ENCODE results near the gene SERHL2. TPM values are rescaled to one million over a fixed set of nuclear protein-coding genes. Genes with fewer than 3 reads are reported as not detected.
"Not testable (repeated sequence)": the region's sequence is repeated elsewhere in the genome, so short reads cannot be mapped to it uniquely, and the experiment has no call there.

The SERHL2 gene
- polyA plus RNA-seq, 4 donors: 5.3 to 8.3 (median 6.5) TPM

DNA sequence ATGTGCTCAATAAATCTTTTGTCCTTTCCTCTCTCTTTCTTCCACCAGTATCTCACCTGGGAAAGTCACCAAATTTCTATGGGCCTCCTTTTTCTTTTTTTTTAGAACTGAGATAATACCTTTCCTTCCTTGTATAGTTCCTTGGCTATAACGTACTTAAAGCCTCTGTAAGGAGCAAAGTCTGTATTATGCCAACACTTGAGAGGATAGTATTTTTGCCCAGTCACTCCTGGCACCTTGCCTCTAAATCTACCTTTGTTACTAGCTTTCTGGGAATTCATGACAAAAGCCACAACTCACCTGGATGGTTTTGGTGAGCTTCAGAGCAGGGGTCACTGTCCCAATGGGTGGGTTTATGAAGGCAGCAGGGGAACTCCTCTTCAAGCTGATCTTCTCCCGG lies 48.7 kb downstream of the SERHL2 start:
- no peak for DNase-seq (ENCODE audit: low read depth in 4 of 4, low spot score in 3 of 4)

DNA sequence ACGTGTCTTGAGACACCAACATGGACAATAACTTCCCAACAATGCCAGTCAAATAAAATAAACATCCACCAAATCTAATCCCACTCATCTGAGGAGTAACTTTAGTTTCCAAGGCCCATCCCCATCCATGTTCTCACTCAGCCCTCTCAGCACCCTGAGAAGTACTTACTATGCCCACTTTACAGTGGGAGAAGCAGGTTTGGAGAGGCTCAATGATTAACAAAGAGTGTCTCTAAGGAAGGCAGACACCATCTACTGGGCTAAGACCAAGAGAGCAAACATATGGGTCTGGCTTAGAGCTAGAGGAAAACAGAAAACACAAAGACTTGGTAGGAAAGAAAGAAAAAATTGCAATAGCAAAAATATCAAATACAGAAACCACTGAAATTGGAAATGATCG lies 49.7 kb downstream of the SERHL2 start:
- no peak for DNase-seq (ENCODE audit: low read depth in 4 of 4, low spot score in 3 of 4)

DNA sequence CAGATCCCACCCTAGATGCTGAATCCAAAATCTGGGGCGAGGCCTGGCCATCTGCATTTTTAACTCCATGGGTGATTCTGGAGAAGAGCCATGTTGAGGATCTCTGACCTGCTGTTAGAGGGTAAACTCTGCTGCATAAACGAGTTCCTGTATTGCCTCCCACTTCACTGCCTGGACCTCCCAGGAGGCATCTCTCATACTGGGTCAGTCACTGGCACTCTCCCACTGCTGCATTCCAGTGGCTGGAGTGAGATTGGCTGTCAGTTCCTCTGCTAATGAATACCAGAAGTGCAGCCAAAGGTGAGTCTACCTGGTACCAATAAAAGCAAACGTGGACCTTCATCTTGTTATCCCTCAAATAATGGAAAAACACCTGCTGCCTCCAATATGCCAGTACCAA lies 50.6 kb downstream of the SERHL2 start:
- no peak for DNase-seq (ENCODE audit: low read depth in 4 of 4, low spot score in 3 of 4)

DNA sequence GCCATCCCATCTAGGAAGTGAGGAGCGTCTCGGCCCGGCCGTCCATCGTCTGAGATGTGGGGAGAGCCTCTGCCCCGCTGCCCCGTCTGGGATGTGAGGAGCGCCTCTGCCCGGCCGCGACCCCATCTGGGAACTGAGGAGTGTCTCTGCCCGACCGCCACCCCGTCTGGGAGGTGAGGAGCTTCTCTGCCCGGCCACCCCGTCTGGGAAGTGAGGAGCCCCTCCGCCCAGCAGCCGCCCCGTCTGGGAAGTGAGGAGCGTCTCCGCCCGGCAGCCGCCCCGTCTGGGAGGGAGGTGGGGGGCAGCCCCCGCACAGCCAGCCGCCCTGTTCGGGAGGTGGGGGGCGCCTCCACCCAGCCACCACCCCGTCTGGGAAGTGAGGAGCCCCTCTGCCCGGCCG lies 53.9 kb downstream of the SERHL2 start:
- DNase-seq (ENCODE audit: low read depth in 4 of 4, low spot score in 3 of 4): not testable (repeated sequence)

DNA sequence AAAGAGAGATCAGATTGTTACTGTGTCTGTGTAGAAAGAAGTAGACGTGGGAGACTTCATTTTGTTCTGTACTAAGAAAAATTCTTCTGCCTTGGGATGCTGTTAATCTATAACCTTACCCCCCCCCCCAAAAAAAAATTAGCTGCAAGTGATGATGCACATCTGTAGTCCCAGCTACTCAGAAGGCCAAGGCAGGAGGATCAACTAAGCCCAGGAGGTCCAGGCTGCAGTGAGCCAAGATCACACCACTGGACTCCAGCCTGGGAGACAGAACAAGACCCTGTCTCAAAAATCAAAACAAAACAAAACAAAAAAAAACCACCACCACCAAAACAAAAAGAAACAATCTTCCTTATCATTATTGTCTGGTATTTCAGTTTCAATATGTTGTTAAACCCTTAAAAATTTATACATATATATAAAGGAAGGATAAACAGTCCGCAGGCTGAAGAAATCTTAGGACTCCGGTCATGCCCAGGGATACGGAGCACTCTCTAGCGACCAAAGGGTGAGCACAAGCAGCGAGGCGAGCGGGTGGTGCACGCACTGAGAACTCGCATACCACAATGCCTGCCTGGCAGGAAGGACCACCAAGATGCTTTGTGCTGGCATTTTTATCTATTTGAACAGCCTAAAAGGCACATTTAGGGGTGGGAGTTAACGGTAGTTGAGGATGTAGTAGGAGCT lies 54.5 kb downstream of the SERHL2 start:
- no peak for DNase-seq (ENCODE audit: low read depth in 4 of 4, low spot score in 3 of 4)

DNA sequence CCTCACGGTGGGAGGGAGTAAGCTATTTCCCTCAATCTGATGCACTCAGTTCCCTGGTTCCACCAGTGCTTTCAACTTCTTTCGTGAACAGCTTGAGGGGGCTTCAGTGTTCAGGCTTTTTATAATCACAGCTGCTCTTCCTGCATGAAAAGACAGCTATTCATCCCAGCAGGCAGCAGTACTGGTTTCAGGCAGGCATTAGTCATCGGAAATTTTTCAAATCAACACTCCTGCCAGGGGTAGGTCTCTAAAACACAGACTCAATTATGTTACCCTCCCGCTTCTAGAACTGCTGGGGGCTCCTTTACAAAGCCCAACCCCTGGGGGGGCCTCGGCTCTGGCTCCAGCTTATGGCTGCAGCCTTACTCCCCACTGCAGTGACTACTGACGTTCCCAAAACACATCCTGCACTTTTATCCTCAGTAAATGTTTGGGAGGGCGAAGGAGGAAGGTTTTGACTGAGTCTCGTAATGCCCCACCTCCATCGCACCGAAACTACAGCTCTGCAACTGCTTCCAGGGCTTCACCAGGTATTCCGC lies 55.1 kb downstream of the SERHL2 start:
- DNase-seq (ENCODE audit: low read depth in 4 of 4, low spot score in 3 of 4): no peak

DNA sequence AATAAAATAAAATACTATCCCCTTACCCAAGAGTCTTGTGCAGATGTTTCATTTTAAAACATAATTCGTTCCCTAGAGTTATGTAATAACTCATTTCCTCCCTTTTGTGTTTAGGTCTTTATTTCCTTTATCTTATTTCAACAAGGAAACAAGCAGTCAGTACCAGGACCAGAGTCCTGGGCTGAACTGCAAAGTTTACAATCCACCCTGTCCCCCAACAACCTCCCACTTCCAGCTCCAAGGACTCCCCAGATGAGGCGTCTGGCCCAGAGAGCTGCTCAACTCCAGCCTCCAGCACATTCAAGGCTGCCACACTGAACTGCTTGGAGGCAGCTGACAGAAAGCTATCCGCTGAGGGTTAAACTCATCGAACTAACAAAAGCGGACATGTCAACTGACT lies 56.4 kb downstream of the SERHL2 start:
- DNase-seq (ENCODE audit: low read depth in 4 of 4, low spot score in 3 of 4): no peak

DNA sequence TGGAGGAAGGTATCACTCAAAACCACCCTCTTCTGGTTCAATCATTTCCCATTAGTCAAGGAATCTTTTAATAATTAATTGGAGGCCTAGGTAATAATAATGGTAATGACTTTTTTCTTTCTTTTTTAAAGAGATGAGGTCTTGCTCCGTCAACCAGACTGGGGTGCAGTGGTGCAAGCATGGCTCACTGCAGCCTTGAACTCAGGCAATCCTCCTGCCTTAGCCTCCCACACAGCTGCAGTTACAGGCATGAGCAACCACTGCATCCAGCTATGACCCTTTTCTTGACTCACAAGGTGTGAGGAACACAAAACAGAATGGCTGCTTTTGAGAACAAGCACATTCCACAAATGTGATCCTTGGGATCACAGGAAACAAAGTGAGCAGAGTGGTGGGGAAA lies 57.3 kb downstream of the SERHL2 start:
- no peak for DNase-seq (ENCODE audit: low read depth in 4 of 4, low spot score in 3 of 4)

DNA sequence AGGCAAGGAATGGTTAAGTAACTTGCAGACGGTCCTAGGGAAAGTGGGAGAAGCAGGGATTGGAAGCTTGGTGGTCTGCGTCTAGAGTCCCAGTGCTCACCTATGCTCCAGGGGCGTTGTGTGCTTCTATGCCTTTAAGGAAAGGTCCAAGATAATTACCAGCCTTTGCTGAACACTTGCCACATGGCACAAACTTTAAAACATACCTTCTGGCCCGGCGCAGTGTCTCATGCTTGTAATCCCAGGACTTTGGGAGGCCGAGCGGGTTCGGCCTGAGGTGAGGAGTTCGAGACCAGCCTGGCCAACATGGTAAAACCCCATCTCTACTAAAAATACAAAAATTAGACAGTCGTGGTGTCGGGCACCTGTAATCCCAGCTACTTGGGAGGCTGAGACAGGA lies 58.6 kb downstream of the SERHL2 start:
- no peak for DNase-seq (ENCODE audit: low read depth in 4 of 4, low spot score in 3 of 4)

DNA sequence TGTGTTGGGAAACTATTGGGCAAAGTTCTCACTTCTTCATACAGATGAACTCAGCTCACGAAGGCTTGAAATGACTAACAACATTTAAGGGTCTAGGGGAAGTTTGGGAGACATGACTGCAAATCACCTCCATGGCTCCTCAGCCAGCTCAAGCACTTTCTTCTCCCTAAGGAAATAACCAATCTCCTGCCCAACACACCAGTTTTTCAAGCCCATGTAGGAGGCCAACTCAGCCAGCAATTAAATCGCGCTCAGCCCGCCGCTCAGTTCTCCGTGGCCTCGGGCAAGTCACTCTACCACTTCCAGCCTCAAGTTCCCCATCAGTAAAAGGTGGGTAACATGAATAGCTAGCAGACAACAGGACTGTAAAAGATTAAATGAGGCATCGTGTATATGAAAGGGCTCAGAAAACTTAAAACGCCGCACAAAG lies 60.1 kb downstream of the SERHL2 start:
- peak in 1 of 4 donors; percentile 32 for DNase-seq (ENCODE audit: low read depth in 4 of 4, low spot score in 3 of 4)

DNA sequence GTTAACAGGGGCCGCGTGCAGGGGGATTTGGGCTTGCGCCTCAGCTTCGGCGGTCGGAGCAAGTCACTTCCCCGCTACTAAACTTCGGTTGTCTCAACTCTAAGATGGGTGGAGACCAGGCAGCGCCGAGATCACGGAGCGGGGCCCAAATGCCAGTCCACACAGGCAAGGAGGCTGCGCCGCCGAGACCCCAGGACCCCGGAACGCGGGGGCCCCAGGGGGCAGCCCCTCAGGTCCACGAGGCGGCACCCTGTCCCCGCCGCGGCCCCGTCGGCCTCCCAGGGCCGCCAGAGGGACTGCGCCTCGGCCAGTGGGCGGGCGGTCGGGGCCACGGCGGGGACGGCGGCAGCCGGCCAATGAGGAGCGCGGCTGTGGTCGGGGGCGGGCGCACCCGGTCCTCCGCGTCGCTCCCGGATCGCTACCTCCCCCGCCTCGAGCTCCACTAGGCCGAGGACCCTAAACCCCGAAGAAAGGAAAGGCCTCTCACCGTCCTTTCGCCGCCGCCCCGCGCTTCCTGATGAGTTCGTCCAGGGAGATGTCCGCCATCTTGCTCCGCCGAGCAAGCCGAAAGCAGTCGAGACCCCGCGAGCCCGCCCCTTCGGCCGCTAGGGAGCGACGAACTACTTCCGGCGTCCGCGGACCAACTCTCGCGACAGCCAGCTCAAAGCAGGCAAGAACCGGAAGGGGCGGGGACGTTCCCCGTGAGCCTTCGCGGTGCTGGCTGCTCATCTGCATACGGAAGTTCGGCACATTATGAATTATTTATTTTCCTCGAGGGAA lies 60.7 kb downstream of the SERHL2 start, which contains the start of gene POLDIP3:
Gene POLDIP3, minus strand, starts transcription at position 572 of the 780 bp plus-strand sequence. Its CDS starts 26 bp downstream, at position 546.
- DNase-seq (ENCODE audit: low read depth in 4 of 4, low spot score in 3 of 4): peak; percentile 97 to 99 (median 98)

DNA sequence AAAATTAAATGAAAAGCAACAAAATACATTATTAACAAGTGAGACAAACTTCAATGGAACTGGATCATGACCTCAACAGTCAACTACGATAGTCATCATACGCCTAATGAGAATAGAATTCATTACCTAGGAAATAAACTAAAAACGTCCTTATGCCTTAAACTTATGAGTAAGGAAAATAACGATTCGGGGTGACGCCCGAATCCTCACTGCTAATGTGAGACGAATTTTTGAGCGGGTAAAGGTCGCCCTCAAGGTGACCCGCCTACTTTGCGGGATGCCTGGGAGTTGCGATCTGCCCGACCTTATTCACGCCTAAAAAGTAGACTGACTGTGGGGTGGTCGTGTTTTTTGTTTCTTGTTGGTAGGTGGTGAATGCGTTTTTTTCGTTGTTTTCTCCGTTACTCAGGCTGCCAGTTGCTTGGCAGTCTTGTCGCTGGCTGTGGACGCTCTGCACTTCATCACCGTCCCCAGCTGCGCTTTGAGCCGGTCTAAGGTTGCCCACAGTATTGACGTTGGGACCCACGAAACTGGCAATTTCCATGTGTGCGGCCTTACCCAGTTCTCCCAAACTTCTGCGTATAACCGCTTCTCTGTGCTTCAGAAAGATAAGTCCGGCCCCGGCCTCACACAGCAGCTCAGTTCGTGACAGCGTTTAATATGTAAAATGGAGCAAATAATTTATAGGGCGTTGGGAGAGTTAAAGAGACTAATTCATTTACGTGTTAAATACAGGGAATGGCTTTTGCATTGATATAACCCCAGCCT lies 61.5 kb downstream of the SERHL2 start:
- DNase-seq (ENCODE audit: low read depth in 4 of 4, low spot score in 3 of 4): peak; percentile 85 to 93 (median 87)

DNA sequence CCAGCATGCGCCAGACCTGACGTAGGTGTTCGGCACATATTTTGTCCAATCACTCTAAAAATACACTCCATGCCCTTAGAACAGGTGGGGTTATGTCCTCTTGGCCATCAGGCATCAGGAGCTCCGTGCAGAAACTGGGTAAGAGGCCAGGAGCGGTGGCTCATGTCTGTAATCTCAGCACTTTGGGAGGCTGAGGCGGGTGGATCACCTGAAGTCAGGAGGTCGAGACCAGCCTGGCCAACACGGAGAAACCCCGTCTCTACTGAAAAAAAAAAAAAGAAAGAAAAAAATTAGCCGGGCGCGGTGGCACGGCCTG lies 62.1 kb downstream of the SERHL2 start:
- not testable (repeated sequence) for DNase-seq (ENCODE audit: low read depth in 4 of 4, low spot score in 3 of 4)

DNA sequence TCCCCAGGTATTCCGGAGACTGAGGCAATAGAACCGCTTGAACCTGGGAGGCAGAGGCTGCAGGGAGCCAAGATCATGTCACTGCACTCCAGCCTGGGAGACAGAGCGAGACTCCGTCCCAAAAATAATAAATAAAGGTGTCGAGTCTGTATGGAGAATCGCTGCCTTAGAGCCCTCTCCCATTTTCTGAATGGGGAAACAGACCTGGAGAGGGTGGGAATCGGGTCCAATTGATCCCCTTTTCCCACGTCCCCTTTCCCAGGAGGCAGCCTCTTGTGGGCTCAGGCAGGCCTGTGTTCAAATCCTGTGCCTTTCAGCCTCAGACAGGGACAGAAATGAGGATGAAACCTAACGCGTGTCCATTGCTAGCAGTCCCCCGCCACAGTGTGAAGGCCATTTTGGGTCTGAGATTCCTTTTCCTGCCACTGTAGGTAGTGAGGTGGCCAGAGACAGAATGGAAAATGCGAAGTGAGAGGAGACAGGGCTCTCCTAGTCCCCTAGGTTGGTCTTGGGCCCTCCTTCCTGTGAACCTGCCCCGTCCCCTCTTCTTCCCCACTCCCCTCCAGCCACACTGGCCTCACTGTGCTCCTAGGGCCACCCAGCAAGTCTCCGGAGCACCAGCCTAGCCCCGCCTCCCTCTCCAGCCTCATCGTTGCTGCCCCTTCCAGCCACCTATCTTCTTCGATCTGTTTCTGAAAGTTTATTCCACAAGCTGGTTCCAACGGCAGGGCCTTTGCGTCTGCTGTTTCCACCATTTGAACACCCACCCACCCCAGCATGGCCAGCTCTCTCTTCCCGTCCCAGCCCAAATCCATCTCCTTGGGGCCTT lies 63.6 kb downstream of the SERHL2 start:
- DNase-seq (ENCODE audit: low read depth in 4 of 4, low spot score in 3 of 4): no peak

DNA sequence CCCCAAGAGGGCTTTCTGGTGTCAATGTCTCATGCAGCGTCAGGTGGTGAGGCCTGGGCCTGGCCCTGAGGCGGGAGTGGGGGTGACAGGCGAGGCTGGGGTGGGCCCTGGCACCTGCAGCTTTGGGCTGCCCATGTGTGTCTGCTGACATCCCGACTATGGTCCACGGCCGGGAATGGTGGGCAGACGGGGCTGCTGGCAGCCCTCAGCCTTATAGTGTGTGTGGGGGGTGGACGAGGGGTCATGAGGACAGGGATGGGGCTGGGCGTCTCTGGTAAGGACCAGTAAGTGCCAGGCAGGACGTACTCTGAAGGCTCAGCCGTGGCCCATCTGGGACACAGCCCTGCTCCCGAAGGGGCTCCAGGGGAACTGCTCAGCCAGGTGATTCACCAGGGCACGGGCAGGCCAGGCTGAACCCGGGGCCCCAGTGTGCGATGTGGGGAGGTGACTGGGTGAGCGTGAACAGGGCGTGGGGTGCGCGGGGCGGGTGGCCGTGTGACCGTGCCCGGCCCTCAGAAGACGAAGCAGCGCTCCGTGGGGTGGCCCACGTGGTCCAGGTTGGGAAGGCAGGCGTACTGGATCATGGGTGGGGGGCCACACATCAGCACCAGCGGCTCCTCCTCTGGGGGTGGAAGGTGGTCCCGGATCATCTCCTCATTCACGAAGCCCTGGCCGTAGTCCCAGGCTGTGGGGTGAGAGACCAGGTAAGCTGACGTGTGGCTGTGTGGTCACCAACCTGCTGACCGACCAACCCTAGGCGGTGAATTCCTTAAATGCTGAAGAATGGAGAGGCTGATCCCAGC lies 65.7 kb downstream of the SERHL2 start:
- DNase-seq (ENCODE audit: low read depth in 4 of 4, low spot score in 3 of 4): no peak

DNA sequence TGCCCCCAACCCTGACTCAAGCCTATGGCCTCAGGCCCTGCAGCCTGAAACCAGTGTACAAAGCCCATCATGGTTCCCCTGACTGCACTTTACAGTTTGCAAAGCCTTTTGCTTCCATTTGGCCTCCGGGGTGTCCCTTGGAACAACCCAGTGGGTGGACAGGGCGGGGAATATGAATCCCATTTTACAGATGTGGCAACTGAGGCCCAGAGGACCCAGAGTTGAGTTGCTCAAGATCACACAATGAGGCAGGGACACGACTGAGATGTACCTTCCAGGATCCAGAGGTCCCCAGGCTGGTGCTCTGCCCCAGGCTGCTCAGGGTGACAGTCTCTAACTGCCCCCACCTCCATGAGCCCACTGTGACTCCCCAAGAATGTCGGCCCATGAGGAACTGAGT lies 66.3 kb downstream of the SERHL2 start:
- no peak for DNase-seq (ENCODE audit: low read depth in 4 of 4, low spot score in 3 of 4)

DNA sequence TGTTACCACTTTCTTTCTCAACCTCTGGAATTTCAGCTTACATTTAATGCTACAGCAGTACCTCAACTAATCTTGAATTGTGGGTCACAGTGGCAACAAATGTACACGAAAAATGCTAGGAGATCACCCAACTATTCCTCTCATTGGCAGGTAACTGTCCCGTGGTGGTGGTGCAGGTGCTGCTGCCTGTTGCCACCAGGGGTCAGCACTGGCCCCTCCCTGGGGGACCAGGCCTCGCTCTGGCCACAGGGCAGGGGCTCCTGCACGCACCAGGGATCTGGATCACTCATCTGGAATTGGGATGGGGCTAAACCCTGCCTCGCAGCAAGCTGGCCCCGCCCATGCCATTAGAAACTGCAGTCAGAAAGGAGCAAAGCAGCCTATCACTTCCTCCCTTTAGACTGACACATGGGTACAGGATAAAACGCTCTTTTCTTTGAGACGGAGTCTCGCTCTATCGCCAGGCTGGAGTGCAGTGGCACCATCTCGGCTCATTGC lies 67.8 kb downstream of the SERHL2 start:
- DNase-seq (ENCODE audit: low read depth in 4 of 4, low spot score in 3 of 4): peak in 2 of 4 donors; percentile 54 to 60

DNA sequence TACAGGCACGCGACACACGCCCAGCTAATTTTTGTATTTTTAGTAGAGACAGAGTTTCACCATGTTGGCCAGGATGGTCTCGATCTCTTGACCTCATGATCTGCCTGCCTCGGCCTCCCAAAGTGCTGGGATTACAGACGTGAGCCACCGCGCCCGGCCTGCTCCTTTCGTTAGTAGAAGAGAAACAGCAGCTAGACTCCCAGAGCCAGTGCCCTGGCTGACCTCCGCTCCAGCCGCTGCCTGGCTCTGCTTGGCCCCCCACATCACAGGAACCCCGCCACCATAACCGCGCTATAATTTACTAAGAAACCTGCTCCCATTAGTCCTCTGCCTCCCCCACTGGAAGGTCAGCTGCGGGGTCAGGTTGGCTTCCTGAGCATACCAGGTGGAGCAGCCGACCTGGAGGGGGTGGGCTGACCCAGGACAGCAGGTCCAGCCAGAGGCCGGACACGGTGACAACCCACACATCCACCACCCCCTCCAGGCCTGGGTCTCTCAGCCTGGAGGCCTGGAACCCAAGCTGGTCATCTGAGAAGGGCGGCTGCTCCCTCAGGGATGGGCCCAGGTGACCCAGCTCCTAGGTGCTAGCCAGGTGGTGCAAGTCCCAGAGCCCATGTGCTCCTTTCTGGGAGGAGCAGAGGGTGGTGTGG lies 68.4 kb downstream of the SERHL2 start:
- no peak for DNase-seq (ENCODE audit: low read depth in 4 of 4, low spot score in 3 of 4)

DNA sequence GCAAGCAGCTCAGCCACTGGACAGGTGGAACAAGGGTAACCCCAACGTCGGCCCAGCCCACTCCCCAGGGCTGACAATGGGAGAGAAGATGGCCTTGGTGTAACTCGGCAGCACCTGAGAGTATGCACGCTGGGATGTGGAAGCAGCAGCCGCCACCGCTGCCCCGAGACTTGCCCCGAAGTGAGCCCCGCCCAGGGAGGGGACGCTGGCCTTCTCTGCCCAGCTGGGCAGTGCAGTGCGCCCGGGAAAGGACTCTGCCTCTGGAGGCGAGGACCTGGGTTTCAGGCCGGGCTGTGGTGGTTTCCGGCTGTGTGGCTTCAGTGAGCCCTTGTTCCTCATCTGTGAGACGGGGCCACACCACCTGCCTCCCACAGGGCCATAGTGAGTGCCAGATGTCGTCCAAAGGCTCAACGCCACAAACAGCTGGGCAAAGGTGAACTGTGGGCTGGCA lies 69.6 kb downstream of the SERHL2 start:
- no peak for DNase-seq (ENCODE audit: low read depth in 4 of 4, low spot score in 3 of 4)
